Fibroblast of upper back skin (primary cell): ENCODE measurements around the gene PCBP1.
"Not testable (repeated sequence)": the region's sequence is repeated elsewhere in the genome, so short reads cannot be mapped to it uniquely, and the experiment has no call there.

Experiments used
- DNase-seq: peaks from one replicate; pipeline ENCODE4 v3.0.0-alpha.2; 2013

The PCBP1 gene

DNA sequence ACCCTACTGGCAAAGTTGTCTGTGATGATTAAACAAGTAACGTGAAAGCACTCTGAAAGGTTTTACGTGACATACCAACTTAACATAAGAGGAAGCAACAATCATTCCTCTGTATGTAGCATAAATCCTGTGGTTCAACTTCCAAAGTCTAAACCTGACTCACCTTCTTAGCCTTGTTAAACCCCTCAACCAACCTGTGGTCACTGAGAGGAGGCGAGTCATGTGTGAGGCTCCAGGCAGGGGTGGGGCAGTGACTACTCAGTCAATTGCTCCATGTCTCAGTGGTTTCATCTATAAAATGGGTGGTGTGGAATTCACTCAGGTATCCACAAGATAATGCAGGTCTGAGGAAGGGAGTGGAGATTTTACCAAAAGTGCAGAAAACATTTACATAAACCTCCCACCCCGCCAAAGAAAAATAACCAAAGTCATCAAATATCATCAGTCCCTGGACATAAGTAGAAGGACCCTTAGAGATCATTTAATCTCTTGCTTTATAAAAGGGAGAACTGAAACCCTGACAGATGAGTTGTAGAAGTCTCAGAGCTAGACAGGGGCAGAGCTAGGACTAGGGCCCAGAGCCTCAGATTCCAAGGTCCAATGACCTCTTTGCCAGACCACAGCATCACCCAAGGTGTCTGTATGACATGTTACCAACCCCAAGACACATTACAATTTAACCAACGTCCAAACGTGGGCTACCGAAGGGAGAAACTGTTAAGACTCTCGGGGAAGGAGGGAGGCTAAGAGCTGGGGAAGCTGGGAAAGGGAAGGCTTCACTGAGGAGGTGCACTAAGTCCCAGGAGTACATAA is 3.7 kb upstream of the PCBP1 start:
- DNase-seq = peak; percentile 59

GRCh38 chr2:70084973-70085710 is 2.1 kb upstream of the PCBP1 start:
- DNase-seq = no peak

GRCh38 chr2:70085711-70086277 is 1.5 kb upstream of the PCBP1 start:
- no peak for DNase-seq

DNA sequence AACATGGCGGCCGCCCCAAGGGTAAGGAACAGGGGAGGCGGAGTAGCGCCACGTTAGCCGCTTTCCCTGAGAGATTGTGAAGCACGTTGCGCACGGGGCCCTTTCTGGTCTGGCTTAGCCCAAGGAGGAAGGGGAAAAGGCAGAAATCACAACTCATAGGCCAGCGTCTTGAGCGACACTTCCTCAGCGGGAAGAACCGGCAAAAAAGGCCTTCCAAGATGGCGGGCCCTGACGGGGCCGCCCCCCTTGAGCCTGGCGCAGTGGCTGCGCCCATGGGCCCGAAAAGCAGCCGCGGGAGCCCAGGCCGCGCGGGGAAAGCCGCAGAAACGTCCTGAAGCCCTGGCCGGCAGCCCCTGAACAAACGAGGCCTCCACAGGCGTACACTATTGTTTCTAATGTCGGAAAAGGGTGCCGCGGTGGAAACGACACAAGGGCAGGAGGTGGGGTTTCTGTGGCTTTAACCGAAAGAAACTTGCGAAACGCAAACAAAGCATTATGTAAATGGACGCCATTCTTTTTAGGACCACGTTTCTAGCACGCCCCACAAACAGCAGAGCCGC is 919 bp upstream of the PCBP1 start:
- DNase-seq = peak; percentile 80

GRCh38 chr2:70087702-70088597 is 673 bp downstream of the PCBP1 start:
- peak; percentile 32 for DNase-seq

DNA sequence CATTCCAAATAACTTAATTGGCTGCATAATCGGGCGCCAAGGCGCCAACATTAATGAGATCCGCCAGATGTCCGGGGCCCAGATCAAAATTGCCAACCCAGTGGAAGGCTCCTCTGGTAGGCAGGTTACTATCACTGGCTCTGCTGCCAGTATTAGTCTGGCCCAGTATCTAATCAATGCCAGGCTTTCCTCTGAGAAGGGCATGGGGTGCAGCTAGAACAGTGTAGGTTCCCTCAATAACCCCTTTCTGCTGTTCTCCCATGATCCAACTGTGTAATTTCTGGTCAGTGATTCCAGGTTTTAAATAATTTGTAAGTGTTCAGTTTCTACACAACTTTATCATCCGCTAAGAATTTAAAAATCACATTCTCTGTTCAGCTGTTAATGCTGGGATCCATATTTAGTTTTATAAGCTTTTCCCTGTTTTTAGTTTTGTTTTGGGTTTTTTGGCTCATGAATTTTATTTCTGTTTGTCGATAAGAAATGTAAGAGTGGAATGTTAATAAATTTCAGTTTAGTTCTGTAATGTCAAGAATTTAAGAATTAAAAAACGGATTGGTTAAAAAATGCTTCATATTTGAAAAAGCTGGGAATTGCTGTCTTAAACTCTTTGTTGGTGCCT is 1.4 kb downstream of the PCBP1 start:
- DNase-seq = no peak

DNA sequence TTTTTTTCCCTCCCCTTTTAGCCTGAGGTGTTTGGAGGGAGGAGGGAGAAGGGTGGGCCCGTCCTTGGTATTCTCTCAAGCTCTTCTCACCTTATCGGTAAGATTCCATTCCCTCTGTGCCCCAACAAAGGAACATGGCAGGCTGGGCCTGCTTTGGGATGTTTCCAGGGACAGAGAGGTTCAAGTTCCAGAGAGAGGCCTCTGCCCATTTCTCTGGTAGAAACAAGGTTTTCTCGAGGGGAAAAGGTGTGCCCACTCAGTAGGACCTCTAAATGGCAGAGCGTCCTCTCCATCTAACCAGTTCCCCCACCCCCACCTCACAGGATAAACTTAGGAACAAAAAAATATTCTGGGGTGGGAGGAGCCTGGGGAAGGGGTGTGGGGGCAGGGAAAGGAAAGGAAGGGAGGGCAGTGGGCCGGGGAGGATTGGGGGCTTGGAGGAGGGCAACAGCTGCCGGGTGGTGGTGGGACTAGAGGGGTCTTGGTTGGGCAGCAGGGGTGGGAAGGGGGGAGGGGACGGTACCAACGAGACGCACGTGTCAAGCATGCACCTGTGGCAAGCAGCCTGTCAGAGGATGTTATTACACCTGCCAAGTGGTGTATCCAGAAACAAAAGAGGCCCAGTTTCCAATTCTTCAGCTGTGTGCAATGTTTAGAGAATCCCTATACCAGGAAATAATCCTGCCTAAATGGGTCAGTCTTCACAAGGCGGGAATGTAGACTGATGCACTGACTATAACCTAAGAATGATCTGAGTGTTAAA is 2.1 kb downstream of the PCBP1 start:
- DNase-seq = peak; percentile 32

- DNase-seq = no peak
Observed at GRCh38 chr2:70089983-70090525, 2.8 kb downstream of the PCBP1 start.

- no peak for DNase-seq
Observed at GRCh38 chr2:70090706-70091334, 3.5 kb downstream of the PCBP1 start.

- DNase-seq = no peak
Observed at GRCh38 chr2:70091364-70091763, 4.1 kb downstream of the PCBP1 start.

DNA sequence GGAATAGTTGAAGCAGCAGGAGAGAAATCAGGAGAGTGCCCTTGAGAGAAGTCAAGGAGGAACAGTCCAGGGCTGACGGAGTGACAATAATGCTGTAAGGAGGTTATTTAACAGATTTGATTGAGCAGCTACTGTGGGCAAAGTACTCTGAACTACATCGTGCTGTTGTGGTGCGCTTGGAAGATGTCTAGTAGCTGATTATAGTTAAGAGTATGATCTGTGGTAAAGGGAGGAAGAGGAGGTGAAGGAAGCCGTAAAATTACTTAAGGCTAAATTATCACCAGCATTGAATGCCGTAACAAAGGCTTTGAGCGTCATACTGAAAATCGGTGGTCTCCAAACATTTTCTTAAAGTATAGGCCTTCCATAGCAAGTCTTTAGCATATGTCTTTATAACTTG is 4.5 kb downstream of the PCBP1 start:
- no peak for DNase-seq

DNA sequence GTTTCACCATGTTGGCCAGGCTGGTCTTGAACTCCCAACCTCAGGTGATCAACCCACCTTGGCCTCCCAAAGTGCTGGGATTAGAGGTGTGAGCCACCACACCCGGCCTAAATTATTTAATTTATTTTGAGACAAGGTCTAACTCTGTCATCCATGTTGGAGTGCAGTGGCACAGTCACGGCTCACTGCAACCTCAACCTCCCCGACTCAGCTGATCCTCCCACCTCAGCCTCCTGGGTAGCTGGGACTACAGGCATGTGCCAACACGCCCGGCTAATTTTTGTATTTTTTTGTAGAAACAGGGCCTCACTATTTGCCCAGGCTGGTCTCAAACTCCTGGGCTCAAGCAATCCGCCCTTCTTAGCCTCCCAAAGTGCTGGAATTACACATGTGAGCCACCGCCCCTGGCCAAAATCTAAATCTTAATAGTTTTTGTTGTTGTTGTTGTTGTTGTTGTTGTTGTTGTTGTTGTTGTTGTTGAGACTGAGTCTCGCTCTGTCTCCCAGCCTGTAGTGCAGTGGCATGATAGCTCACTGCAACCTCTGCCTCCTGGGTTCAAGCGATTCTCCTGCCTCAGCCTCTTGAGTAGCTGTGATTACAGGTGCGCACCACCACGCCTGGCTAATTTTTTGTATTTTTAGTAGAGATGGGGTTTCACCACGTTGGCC is 5.4 kb downstream of the PCBP1 start:
- DNase-seq = not testable (repeated sequence)

- no peak for DNase-seq
Observed at GRCh38 chr2:70094171-70094977, 7.1 kb downstream of the PCBP1 start.

DNA sequence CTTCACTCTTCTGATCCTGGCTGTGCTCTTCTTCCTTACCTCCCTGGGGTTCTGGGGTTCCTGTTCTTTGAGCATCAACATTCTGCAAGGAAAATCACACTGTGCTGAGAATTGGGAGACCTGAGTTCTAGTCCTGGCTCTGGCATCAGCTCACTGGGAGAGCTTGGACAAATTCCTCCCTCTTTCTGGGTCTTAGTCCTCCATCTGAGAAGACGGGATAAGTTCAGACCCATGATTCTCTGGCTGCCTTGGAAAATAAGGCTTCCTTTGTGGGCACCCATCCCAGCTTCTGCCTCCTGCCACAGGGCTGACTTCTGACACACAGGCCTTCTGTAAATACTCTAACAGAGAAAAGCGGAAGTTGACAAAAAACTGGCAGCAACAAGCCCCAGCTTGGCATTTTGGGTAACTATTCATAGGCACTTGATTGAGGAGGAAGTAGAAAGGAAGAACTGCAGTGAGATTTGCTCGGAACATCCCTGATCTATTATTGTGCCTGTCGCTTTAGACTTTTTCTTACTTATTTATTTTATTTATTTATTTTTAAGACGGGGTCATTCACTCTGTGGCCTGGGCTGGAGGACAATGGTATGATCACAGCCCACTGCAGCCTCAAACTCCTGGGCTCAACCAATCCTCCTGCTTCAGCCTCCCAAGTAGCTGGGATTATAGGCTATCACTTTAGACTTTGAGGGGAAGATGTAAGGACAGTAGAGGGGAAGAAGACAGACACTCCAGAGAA is 7.9 kb downstream of the PCBP1 start:
- no peak for DNase-seq

DNA sequence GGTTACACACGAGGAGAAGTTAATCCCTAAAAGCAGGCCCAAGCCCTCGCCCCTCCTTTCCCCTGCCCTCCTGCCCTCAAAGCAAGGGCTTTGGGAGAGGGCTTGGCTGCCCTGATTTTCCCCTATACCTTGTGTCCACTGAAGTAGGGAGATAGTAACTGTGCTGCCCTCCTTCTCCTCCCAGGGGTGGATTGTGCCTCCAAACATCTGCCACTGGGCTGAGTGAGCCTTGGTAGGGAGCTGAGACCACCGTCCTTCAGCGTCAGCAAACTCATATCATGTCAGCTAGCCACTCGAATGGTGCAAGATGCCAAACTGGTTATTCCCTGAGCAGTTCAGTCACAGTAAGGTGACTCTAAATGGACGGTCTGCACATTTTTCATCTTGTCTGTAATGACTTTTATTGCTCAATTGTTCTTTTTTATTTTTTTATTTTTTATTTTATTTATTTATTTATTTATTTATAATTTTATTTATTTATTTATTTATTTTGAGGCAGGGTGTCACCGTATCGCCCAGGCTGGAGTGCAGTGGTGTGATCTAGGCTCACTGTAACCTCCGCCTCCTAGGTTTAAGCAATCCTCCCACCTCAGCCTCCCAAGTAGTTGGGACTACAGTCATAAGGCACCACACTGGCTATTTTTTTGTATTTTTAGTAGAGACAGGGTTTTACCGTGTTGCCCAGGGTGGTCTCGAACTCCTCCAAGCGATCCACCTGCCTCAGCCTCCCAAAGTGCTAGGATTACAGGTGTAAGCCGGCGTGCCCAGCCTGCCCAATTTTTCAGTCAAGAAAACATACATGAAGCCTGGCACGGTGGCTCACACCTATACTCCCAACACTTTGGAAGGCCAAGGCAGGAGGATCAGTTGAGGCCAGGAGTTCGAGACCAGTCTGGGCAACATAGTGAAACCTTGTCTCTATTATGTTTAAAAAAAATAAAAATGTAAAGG is 8.7 kb downstream of the PCBP1 start:
- no peak for DNase-seq

GRCh38 chr2:70098032-70098431 is 10.8 kb downstream of the PCBP1 start:
- DNase-seq = no peak

DNA sequence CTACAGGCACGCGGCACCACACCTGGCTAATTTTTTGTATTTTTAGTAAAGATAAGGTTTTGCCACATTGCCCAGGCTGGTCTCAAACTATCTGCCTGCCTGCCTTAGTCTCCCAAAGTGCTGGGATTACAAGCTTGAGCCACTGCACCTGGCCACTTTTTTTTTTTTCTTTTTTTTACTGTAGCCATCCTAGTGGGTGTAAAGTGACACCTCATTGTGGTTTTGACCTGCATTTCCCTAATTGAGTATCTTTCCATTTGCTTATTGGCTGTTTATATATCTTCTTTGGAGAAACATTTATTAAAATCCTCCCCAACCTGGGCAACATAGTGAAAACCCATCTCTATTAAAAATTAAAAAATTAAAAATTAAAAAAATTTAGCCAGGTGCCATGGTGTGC is 12.0 kb downstream of the PCBP1 start:
- DNase-seq = no peak
